GM10248 (cell line): ENCODE results near the gene GSTP1.
A peak's percentile ranks its signal among the peaks of the same experiment; 100 is the strongest.
"Not testable (repeated sequence)": the region's sequence is repeated elsewhere in the genome, so short reads cannot be mapped to it uniquely, and the experiment has no call there.

Experiments
- CTCF ChIA-PET: fragments of 300-600 bp; sonication (Branson Sonifier 250); formaldehyde crosslinking; extraction: SDS; loops from one replicate; lab custom pipeline; 2021; ENCODE audit warnings: antibody characterized with exemption; lab: Yijun Ruan, JAX
- POLR2A ChIA-PET: fragments of 350-650 bp; sonication (Branson Sonifier 250); formaldehyde crosslinking; extraction: SDS; loops from one replicate; lab custom pipeline; 2020; ENCODE audit warnings: antibody characterized with exemption; lab: Yijun Ruan, JAX
- DNase-seq: peaks from one replicate; pipeline ENCODE4 v3.0.0; 2012; ENCODE audit errors: extremely low spot score
- CTCF ChIP-seq: IDR thresholded peaks from 2 replicates; pipeline ENCODE4 v1.5.1; 2012; ENCODE audit warnings: mild to moderate bottlenecking, low read depth; ENCODE audit errors: extremely low read depth, missing control alignments, control extremely low read depth

The GSTP1 gene

DNA sequence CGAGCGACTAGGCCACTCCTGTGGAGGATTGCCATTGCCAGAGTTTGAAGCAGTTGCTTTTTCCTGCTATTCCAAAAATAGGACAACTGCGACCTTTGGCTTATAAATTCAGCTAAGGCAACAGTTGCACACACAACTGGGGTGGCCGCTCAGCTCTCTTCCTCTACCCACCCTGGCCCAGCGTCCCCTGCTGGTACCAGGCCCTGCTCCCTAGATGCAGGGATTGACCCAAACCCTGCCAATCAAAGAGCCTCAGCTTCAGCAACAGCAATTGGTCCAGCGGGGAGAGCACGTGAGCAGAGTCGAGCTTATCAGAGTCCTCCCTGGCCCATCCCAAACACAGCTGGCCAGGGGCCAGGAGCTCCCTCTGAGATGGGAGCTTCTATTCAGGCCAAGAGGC is 38.3 kb upstream of the GSTP1 start:
- no peak for TF ChIP-seq CTCF
- ChIA-PET POLR2A (no interaction called here), CTCF (interaction anchor here (0.9 to 2.8 kb wide), 2 partner anchors 8 to 15 kb away, joined by 3 to 9 read pairs; no protein-coding TSS in a partner anchor)
- no peak for DNase-seq

- DNase-seq, POLR2A ChIA-PET, CTCF ChIA-PET: not testable (repeated sequence)
These were observed 35.5 kb upstream of the GSTP1 start for GRCh38 chr11:67548112-67548511.

- CTCF ChIA-PET, result no interaction called here
- POLR2A ChIA-PET, result no interaction called here
- DNase-seq, result no peak
- no peak for TF ChIP-seq CTCF
These were observed 35.0 kb upstream of the GSTP1 start for GRCh38 chr11:67548555-67549110.

GRCh38 chr11:67551127-67551526 is 32.5 kb upstream of the GSTP1 start:
- ChIA-PET CTCF (no interaction called here), POLR2A (no interaction called here)
- TF ChIP-seq CTCF, result no peak
- DNase-seq, result no peak

GRCh38 chr11:67551697-67552096 is 31.9 kb upstream of the GSTP1 start:
- CTCF ChIA-PET, POLR2A ChIA-PET, DNase-seq: not testable (repeated sequence)

- ChIA-PET POLR2A (no interaction called here), CTCF (interaction anchor here (0.8 to 1.3 kb wide), 3 partner anchors 10 to 103 kb away, joined by 3 to 5 read pairs (median 4); no protein-coding TSS in a partner anchor)
- TF ChIP-seq CTCF, result no peak
- no peak for DNase-seq
These were observed 27.4 kb upstream of the GSTP1 start for GRCh38 chr11:67556244-67556643.

DNA sequence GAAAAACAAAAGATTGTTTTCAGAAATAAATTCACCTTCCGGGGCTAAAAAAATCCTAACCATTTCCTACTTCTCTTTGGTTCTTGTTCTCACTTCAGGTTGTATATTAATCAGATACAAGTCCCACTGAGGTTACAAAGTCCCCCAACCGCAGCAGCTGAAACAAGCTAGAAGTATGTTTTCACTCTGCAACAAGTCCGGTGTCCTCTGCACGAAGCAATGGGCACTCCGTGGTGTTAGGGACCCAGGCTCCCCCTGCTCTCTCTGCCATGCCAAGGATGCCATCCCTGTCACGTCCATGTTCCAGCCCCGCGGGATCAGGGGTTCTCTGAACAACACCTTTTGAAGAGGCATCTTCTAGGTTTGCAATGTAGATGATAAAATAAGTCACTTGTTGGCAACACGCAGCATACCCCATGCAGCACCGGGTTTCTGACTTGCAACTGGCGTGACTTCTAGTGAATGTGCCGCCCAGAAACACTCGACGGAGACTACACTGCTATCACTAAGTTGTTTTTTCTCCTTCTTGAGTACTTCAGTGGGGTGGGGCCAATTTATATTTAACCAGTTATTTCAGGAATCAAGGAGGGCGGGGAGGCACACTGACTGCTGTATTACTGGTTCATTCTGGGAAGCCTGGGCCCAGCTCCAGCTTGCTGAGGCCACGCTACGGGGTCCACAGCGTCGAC is 25.4 kb upstream of the GSTP1 start:
- TF ChIP-seq CTCF, result no peak
- peak; percentile 69 for DNase-seq
- CTCF ChIA-PET, result interaction anchor here (1.5 kb wide), 1 partner anchor 11 kb away, joined by 4 read pairs; no protein-coding TSS in a partner anchor
- POLR2A ChIA-PET, result no interaction called here
